Vagina (tissue), 2 donors: ENCODE data around the gene LMBRD2.

ENCODE experiments used
- POLR2A ChIP-seq, 2 donors: fragments of 450-650 bp; IDR thresholded peaks; one replicate each; pipeline ENCODE4 v1.6.1; 2017; ENCODE audit warnings: antibody characterized with exemption in 2 of 2, mild to moderate bottlenecking in 2 of 2, moderate library complexity in 2 of 2
- POLR2AphosphoS5 ChIP-seq, 2 donors: sonication (generic); formaldehyde crosslinking; IDR thresholded peaks; one replicate each; pipeline ENCODE4 v1.9.0; 2017; ENCODE audit warnings: antibody characterized with exemption in 2 of 2, mild to moderate bottlenecking in 2 of 2, low read depth in 1 of 2; ENCODE audit not compliant: insufficient read depth in 1 of 2
- TF ChIP-seq, protein P1 (sequence below), 3 experiments: fragments of 450-650 bp in 2 of 3; fragments of 200-600 bp in 1 of 3; sonication (generic) in 1 of 3; IDR thresholded peaks; one replicate each; pipeline ENCODE4 v1.5.1; 2017 to 2019; ENCODE audit warnings: antibody characterized with exemption in 3 of 3, mild to moderate bottlenecking in 2 of 3, moderate library complexity in 2 of 3

DNA sequence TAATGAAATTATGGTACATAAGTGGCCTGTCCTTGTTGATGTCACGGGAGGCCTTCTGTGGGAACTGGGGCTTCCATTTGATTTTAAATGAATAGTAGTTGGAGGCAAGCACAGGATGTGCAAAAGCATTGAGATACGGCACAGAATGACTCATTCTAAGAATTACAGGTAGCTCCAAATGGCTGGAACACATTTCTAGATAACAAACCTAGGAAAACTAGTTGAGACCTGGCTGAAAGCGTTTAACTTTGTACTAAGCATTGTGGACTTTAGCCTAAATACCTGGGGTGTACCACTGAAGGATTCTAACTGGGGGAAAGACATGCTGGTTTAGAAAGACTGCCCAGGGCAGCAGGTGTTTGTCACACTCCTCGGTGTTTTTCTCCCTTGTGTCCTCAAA, 9.7 kb upstream of the LMBRD2 start:
- no peak for TF ChIP-seq POLR2A (IDR thresholded peaks at IDR 0.05)
- TF ChIP-seq, protein P1, sequence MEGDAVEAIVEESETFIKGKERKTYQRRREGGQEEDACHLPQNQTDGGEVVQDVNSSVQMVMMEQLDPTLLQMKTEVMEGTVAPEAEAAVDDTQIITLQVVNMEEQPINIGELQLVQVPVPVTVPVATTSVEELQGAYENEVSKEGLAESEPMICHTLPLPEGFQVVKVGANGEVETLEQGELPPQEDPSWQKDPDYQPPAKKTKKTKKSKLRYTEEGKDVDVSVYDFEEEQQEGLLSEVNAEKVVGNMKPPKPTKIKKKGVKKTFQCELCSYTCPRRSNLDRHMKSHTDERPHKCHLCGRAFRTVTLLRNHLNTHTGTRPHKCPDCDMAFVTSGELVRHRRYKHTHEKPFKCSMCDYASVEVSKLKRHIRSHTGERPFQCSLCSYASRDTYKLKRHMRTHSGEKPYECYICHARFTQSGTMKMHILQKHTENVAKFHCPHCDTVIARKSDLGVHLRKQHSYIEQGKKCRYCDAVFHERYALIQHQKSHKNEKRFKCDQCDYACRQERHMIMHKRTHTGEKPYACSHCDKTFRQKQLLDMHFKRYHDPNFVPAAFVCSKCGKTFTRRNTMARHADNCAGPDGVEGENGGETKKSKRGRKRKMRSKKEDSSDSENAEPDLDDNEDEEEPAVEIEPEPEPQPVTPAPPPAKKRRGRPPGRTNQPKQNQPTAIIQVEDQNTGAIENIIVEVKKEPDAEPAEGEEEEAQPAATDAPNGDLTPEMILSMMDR (IDR thresholded peaks at IDR 0.05) = no peak
- TF ChIP-seq POLR2AphosphoS5 (IDR thresholded peaks at IDR 0.05; ENCODE audit: insufficient read depth in 1 of 2, low read depth in 1 of 2) = no peak
